ENCODE data around the gene NRXN3.

DNA sequence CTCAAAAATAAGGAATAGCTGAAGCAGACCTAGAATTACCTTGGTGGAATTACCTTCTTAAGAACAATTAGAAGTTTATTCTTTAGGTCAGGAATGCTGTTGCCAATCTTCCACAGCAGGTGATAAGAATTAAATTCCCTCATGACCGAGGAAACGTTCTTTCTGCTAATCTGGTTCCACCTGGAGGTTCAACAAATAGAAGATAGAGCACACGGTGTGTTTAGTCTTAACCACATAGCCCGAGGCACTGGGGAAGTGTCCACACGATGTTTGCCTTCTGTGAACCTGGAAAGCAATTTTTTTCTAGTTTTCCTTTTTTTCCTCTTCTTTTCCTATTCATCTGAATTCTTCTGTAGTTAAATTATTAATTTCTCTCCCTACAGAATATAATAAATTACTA lies 906.9 kb downstream of the NRXN3 start:
- TF ChIP-seq, protein P1, sequence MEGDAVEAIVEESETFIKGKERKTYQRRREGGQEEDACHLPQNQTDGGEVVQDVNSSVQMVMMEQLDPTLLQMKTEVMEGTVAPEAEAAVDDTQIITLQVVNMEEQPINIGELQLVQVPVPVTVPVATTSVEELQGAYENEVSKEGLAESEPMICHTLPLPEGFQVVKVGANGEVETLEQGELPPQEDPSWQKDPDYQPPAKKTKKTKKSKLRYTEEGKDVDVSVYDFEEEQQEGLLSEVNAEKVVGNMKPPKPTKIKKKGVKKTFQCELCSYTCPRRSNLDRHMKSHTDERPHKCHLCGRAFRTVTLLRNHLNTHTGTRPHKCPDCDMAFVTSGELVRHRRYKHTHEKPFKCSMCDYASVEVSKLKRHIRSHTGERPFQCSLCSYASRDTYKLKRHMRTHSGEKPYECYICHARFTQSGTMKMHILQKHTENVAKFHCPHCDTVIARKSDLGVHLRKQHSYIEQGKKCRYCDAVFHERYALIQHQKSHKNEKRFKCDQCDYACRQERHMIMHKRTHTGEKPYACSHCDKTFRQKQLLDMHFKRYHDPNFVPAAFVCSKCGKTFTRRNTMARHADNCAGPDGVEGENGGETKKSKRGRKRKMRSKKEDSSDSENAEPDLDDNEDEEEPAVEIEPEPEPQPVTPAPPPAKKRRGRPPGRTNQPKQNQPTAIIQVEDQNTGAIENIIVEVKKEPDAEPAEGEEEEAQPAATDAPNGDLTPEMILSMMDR (IDR thresholded peaks at IDR 0.05) = no peak
- TF ChIP-seq EP300 (IDR thresholded peaks at IDR 0.05) (no peak), POLR2A (IDR thresholded peaks at IDR 0.05) (no peak)

Measured in stomach (tissue), 4 donors.